ENCODE measurements around the gene ZRANB2.

Gene ZRANB2

GRCh38 chr1:71043065-71043464, 37.8 kb downstream of the ZRANB2 start:
- no peak for TF ChIP-seq CTCF (IDR thresholded peaks at IDR 0.05; ENCODE audit: control insufficient read depth, extremely low read depth, insufficient read depth)
- no peak overlapping the region for H3K4me3 ChIP-seq (ENCODE audit: low read depth, low read length)
- no peak for DNase-seq (ENCODE audit: low read depth)

GRCh38 chr1:71041806-71042205, 39.0 kb downstream of the ZRANB2 start:
- TF ChIP-seq CTCF (IDR thresholded peaks at IDR 0.05; ENCODE audit: control insufficient read depth, extremely low read depth, insufficient read depth): no peak
- no peak overlapping the region for H3K4me3 ChIP-seq (ENCODE audit: low read depth, low read length)

DNA sequence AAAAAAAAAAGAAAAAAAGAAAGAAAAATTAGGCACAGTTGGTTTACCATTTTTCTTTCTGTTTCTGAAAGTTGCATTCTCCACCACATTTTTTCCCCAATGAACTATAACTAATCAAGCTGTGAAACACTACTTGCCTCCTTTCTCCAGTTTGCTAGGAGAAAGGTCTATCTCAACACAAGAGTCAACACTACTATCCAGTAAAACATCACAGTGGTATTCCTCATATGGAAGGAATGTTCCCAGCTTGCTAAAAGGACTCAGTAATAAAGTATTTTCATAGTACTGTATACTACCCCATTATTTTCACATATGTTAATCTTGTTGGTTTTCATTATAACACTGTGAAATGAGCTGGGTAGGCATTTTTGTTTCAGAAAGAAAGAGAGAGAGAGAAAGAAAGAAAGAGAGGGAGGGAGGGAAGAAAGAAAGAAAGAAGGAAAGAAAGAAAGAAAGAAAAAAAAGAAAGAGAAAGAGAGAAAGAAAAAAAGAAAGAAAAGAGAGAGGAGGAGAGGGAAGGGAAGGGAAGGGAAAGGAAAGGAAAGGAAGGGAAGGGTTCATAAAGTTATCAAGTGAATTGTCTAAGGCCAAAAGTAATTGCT, 41.1 kb downstream of the ZRANB2 start:
- no peak for DNase-seq (ENCODE audit: low read depth)
- TF ChIP-seq CTCF (IDR thresholded peaks at IDR 0.05; ENCODE audit: control insufficient read depth, extremely low read depth, insufficient read depth): no peak

More at GRCh38 chr1:71041806-71042205, 39.0 kb downstream of the ZRANB2 start:
- DNase-seq (ENCODE audit: low read depth): no peak

GRCh38 chr1:71038942-71039341, 41.9 kb downstream of the ZRANB2 start:
- no peak for TF ChIP-seq CTCF (IDR thresholded peaks at IDR 0.05; ENCODE audit: control insufficient read depth, extremely low read depth, insufficient read depth)

More for the DNA sequence above, 41.1 kb downstream of the ZRANB2 start:
- no peak overlapping the region for H3K4me3 ChIP-seq (ENCODE audit: low read depth, low read length)

GRCh38 chr1:71037829-71038620, 42.8 kb downstream of the ZRANB2 start:
- H3K4me3 ChIP-seq (ENCODE audit: low read depth, low read length): no peak overlapping the region
- no peak for TF ChIP-seq CTCF (IDR thresholded peaks at IDR 0.05; ENCODE audit: control insufficient read depth, extremely low read depth, insufficient read depth)
- no peak for DNase-seq (ENCODE audit: low read depth)

More at GRCh38 chr1:71038942-71039341, 41.9 kb downstream of the ZRANB2 start:
- H3K4me3 ChIP-seq (ENCODE audit: low read depth, low read length): no peak overlapping the region
- no peak for DNase-seq (ENCODE audit: low read depth)

GRCh38 chr1:71037066-71037465, 43.8 kb downstream of the ZRANB2 start:
- no peak overlapping the region for H3K4me3 ChIP-seq (ENCODE audit: low read depth, low read length)
- no peak for DNase-seq (ENCODE audit: low read depth)
- TF ChIP-seq CTCF (IDR thresholded peaks at IDR 0.05; ENCODE audit: control insufficient read depth, extremely low read depth, insufficient read depth): no peak
